Neuronal stem cell (in vitro differentiated cells): ENCODE data around the gene TRIM36. TPM values are rescaled to one million over a fixed set of nuclear protein-coding genes. Genes with fewer than 3 reads are reported as not detected.

Experiments used
- DNase-seq: peaks from one replicate; pipeline ENCODE4 v3.0.0-alpha.2; 2013; ENCODE audit warnings: low spot score
- H2AFZ ChIP-seq: one replicate; pipeline ENCODE4 v1.6.1; 2013; ENCODE audit warnings: mild to moderate bottlenecking, low read length, inconsistent platforms
- H2AK5ac ChIP-seq: 2 replicates; pipeline ENCODE4 v1.6.1; 2013; ENCODE audit warnings: low read depth, mild to moderate bottlenecking, inconsistent platforms, low read length, moderate library complexity, mixed read lengths
- H2BK120ac ChIP-seq: 2 replicates; pipeline ENCODE4 v1.6.1; 2013; ENCODE audit warnings: low read depth, mild to moderate bottlenecking, inconsistent platforms, low read length, moderate library complexity, mixed read lengths
- H2BK12ac ChIP-seq: one replicate; pipeline ENCODE4 v1.6.1; 2013; ENCODE audit warnings: low read length, inconsistent platforms
- H2BK15ac ChIP-seq: 2 replicates; pipeline ENCODE4 v1.6.1; 2013; ENCODE audit warnings: mild to moderate bottlenecking, low read length, inconsistent platforms, mixed read lengths
- H2BK5ac ChIP-seq: one replicate; pipeline ENCODE4 v1.6.1; 2013; ENCODE audit warnings: inconsistent platforms, mild to moderate bottlenecking, low read length, moderate library complexity
- H3K14ac ChIP-seq: one replicate; pipeline ENCODE4 v1.6.1; 2013; ENCODE audit warnings: low read length, inconsistent platforms
- H3K18ac ChIP-seq: 2 replicates; pipeline ENCODE4 v1.6.1; 2013; ENCODE audit warnings: low read length, inconsistent platforms
- H3K23ac ChIP-seq: 2 replicates; pipeline ENCODE4 v1.6.1; 2013; ENCODE audit warnings: low read depth, mild to moderate bottlenecking, mixed read lengths, low read length, inconsistent platforms; ENCODE audit not compliant: poor library complexity
- H3K27ac ChIP-seq: replicated peaks from 3 replicates; pipeline ENCODE4 v1.5.1; 2013; ENCODE audit warnings: low read length, inconsistent platforms
- H3K27me3 ChIP-seq, 3 experiments: 2 replicates each; pipeline ENCODE4 v1.6.1; 2013; ENCODE audit warnings: low read length in 3 of 3, mild to moderate bottlenecking in 2 of 3, inconsistent platforms in 1 of 3, low read depth in 1 of 3, mixed read lengths in 1 of 3, moderate library complexity in 1 of 3; ENCODE audit not compliant: control insufficient read depth in 3 of 3, insufficient read depth in 3 of 3
- H3K36me3 ChIP-seq, 2 donors: replicated peaks in 1 of 2; 2 replicates each; pipeline ENCODE4 v1.6.1; 2013; ENCODE audit warnings: low read length in 2 of 2; ENCODE audit not compliant: control insufficient read depth in 2 of 2, insufficient read depth in 2 of 2
- H3K4ac ChIP-seq: 2 replicates; pipeline ENCODE4 v1.6.1; 2013; ENCODE audit warnings: inconsistent platforms, mild to moderate bottlenecking, low read length, moderate library complexity
- H3K4me1 ChIP-seq, 2 donors: 1 replicate in 1 of 2; 2 replicates in 1 of 2; pipeline ENCODE4 v1.6.1; 2013; ENCODE audit warnings: low read length in 2 of 2, low read depth in 1 of 2; ENCODE audit not compliant: control insufficient read depth in 2 of 2, insufficient read depth in 1 of 2
- H3K4me2 ChIP-seq: one replicate; pipeline ENCODE4 v1.6.1; 2013; ENCODE audit warnings: mild to moderate bottlenecking, low read length, inconsistent platforms; ENCODE audit not compliant: insufficient read depth, poor library complexity, severe bottlenecking
- H3K4me3 ChIP-seq, 2 donors: 2 replicates each; pipeline ENCODE4 v1.5.1; 2013; ENCODE audit warnings: low read length in 2 of 2, mild to moderate bottlenecking in 2 of 2, inconsistent platforms in 1 of 2, moderate library complexity in 1 of 2
- H3K79me1 ChIP-seq: one replicate; pipeline ENCODE4 v1.6.1; 2013; ENCODE audit warnings: low read depth, mild to moderate bottlenecking, inconsistent platforms, low read length, moderate library complexity
- H3K9ac ChIP-seq: one replicate; pipeline ENCODE4 v1.6.1; 2013; ENCODE audit warnings: mild to moderate bottlenecking, low read depth, low read length, inconsistent platforms; ENCODE audit not compliant: poor library complexity
- H3K9me3 ChIP-seq, 2 donors: replicated peaks in 1 of 2; 2 replicates each; pipeline versions ENCODE3 to v1.6.1; 2013; ENCODE audit warnings: low read length in 2 of 2, mild to moderate bottlenecking in 2 of 2, inconsistent platforms in 1 of 2, low read depth in 1 of 2, mixed read lengths in 1 of 2, moderate library complexity in 1 of 2; ENCODE audit not compliant: control insufficient read depth in 2 of 2, insufficient read depth in 1 of 2
- H4K8ac ChIP-seq: one replicate; pipeline ENCODE4 v1.6.1; 2013; ENCODE audit warnings: low read depth, mild to moderate bottlenecking, inconsistent platforms, low read length, moderate library complexity
- H4K91ac ChIP-seq: one replicate; pipeline ENCODE4 v1.6.1; 2013; ENCODE audit warnings: low read length, low read depth, mild to moderate bottlenecking, inconsistent platforms; ENCODE audit not compliant: poor library complexity
- WGBS, 2 donors: extraction: QIAGEN DNeasy Blood & Tissue Kit; methylation state at CpG; one replicate each; pipeline ENCODE4 v1.1.7; 2013; ENCODE audit warnings: missing lambda C conversion rate in 2 of 2, mixed read lengths in 1 of 2; ENCODE audit not compliant: insufficient read length in 2 of 2, insufficient replicate concordance in 1 of 2; ENCODE audit errors: extremely low coverage in 2 of 2; 5-methylcytosine and 5-hydroxymethylcytosine counted together
- polyA plus RNA-seq, 2 experiments: library from polyadenylated mRNA; stranded (reverse); fragments of 200-250 nt; gene quantifications; one replicate each; pipeline ENCODE4 v1.2.3, GENCODE V29; 2013

The TRIM36 gene, protein sequence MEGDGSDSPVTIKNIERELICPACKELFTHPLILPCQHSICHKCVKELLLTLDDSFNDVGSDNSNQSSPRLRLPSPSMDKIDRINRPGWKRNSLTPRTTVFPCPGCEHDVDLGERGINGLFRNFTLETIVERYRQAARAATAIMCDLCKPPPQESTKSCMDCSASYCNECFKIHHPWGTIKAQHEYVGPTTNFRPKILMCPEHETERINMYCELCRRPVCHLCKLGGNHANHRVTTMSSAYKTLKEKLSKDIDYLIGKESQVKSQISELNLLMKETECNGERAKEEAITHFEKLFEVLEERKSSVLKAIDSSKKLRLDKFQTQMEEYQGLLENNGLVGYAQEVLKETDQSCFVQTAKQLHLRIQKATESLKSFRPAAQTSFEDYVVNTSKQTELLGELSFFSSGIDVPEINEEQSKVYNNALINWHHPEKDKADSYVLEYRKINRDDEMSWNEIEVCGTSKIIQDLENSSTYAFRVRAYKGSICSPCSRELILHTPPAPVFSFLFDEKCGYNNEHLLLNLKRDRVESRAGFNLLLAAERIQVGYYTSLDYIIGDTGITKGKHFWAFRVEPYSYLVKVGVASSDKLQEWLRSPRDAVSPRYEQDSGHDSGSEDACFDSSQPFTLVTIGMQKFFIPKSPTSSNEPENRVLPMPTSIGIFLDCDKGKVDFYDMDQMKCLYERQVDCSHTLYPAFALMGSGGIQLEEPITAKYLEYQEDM
- polyA plus RNA-seq (2013, experiment 1 of 2), result 17.9 TPM
- 18.4 TPM for polyA plus RNA-seq (2013, experiment 2 of 2)

DNA sequence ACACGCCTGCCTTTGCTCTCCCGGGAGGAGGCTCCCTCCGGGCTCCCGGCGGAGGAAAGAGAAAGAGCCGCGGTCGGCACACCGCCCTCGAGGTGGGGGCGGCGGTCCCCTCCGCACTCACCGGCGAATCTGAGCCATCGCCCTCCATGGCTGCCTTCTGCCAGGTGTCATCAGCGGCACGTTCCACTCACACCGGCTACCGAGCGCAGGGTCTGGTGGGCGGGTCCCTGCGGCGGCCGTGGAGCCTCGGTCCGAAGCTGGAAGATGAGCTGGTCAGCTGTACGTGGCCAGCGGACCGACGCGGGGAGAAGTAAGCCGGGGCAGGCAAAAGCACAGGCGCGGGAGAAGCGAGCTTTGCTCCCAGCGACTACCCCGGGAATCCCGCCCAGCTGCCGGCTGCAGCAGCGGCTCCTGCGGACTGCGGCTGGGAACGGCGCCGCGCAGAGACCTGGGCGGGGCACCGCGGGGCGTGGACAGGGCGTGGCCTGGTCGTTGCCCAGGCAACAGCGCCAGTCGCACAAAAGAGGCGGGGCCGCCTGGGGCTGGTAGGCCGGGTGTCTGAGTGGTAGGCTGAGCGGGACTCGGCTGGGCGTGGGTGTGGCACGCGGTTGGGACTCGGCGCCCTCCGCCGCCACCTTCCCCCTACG is at the start of gene TRIM36:
TSS of gene TRIM36 (minus strand) at position 422 of the 647 bp plus-strand sequence. CDS start at position 148, 274 bp downstream.
- H3K27me3 ChIP-seq, result peaks cover 0 to 53% (median 14%) of the 10 kb centered on the region in 3 experiments
- peaks cover 0 to 8% of the 10 kb centered on the region in 2 donors for H3K36me3 ChIP-seq
- peak within 1 kb of the TSS; percentile 99 for H3K9ac ChIP-seq
- peak within 1 kb of the TSS; percentile 99 for H3K18ac ChIP-seq
- H3K23ac ChIP-seq, result peak within 1 kb of the TSS; percentile 95
- peak within 1 kb of the TSS; percentile 91 for H2BK120ac ChIP-seq
- H2AK5ac ChIP-seq, result peak within 1 kb of the TSS; percentile 70
- peak within 1 kb of the TSS; percentile 22 for H2BK12ac ChIP-seq
- peaks cover 19 to 26% of the 10 kb centered on the region in 2 donors for H3K9me3 ChIP-seq
- H3K4me3 ChIP-seq, result peak within 1 kb of the TSS; percentile 93 to 96
- H3K4ac ChIP-seq, result peak within 1 kb of the TSS; percentile 84
- peak within 1 kb of the TSS; percentile 98 for H2BK15ac ChIP-seq
- peak within 1 kb of the TSS; percentile 100 for H2AFZ ChIP-seq
- WGBS, 2 donors, result no CpG with 5 or more reads among the region's 68 CpGs
- peaks cover 0 to 2% of the 10 kb centered on the region in 2 donors for H3K4me1 ChIP-seq
- peak within 1 kb of the TSS; percentile 96 for H4K8ac ChIP-seq
- peak within 1 kb of the TSS; percentile 95 for H2BK5ac ChIP-seq
- H3K4me2 ChIP-seq, result peak within 1 kb of the TSS; percentile 84
- H3K14ac ChIP-seq, result peak within 1 kb of the TSS; percentile 97
- H4K91ac ChIP-seq, result no peak within 1 kb of the TSS
- H3K79me1 ChIP-seq, result peaks cover 15% of the 10 kb centered on the region
- H3K27ac ChIP-seq, result peak within 1 kb of the TSS; percentile 92
- peak; percentile 93 for DNase-seq

DNA sequence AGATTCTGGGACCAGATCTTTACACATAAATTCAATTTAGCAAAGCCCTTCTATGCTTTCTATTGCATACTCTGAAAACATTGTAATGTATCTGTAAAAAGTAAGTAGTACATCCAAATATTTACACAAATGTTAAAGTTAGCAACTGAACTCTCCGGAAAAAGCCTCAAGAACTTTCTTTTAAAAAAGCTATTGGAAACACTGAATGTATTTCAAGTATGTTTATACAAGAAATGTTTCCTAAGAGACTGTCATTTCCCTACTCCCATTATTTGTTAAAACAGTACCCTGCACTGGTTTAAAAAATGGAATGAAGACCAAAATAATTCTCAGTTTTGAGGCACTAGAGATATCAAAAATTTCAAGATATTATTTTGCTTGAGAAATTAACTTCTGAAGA is 44.8 kb upstream of the TRIM36 start:
- Histone ChIP-seq H3K4ac (no peak overlapping the region), H2BK12ac (no peak overlapping the region), H4K91ac (no peak overlapping the region), H3K4me2 (no peak overlapping the region), H3K4me3 (no peak overlapping the region), H3K14ac (no peak overlapping the region), H2BK120ac (no peak overlapping the region), H3K9me3 (no peaks in the 10 kb centered on the region), H3K79me1 (no peaks in the 10 kb centered on the region), H3K27me3 (no peaks in the 10 kb centered on the region), H2AK5ac (no peak overlapping the region), H2AFZ (no peak overlapping the region), H3K36me3 (peaks cover 0 to 49% of the 10 kb centered on the region in 2 donors), H3K9ac (no peak overlapping the region), H3K27ac (no peak overlapping the region), H3K23ac (no peak overlapping the region), H4K8ac (no peak overlapping the region), H3K18ac (no peak overlapping the region), H2BK5ac (no peak overlapping the region), H2BK15ac (no peak overlapping the region), H3K4me1 (peaks cover 0 to 3% of the 10 kb centered on the region in 2 donors)
- DNase-seq, result no peak
- WGBS, 2 donors, result no CpG with 5 or more reads among the region's 1 CpG

DNA sequence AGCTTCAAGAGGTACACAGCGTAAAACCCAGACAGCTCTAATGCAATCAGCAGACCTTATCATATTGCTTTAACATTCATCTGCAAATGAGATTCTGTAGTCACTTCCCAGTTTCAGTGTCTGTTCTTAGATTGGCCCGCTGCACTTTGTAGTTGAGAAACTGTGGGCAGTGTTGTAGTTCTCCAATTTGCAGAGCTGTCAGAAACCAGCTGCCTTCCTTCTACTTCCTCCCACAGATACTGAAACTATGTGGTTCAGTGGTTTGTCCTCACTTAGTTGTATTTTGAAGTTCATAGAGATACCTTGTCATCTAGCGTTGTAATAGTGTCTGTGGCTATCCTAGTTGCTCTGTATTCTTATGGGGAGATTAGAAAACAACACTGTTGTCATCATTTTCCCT is 39.6 kb upstream of the TRIM36 start:
- no peak overlapping the region for H3K23ac ChIP-seq
- no peak overlapping the region for H3K27ac ChIP-seq
- H3K4me2 ChIP-seq, result no peak overlapping the region
- H3K14ac ChIP-seq, result no peak overlapping the region
- H3K4ac ChIP-seq, result no peak overlapping the region
- H3K18ac ChIP-seq, result no peak overlapping the region
- H3K79me1 ChIP-seq, result no peaks in the 10 kb centered on the region
- no peaks in the 10 kb centered on the region for H3K9me3 ChIP-seq
- no CpG with 5 or more reads among the region's 3 CpGs for WGBS, 2 donors
- H2BK12ac ChIP-seq, result no peak overlapping the region
- no peak overlapping the region for H4K91ac ChIP-seq
- H2BK5ac ChIP-seq, result no peak overlapping the region
- no peaks in the 10 kb centered on the region for H3K27me3 ChIP-seq
- H3K4me3 ChIP-seq, result no peak overlapping the region
- peaks cover 0 to 3% of the 10 kb centered on the region in 2 donors for H3K4me1 ChIP-seq
- H3K9ac ChIP-seq, result no peak overlapping the region
- H2BK120ac ChIP-seq, result no peak overlapping the region
- peaks cover 0 to 30% of the 10 kb centered on the region in 2 donors for H3K36me3 ChIP-seq
- H2AFZ ChIP-seq, result no peak overlapping the region
- no peak overlapping the region for H2BK15ac ChIP-seq
- DNase-seq, result no peak
- H2AK5ac ChIP-seq, result no peak overlapping the region
- no peak overlapping the region for H4K8ac ChIP-seq
